Upper lobe of right lung (tissue), 1 donor: ENCODE measurements around the gene EHHADH. TPM values are rescaled to one million over a fixed set of nuclear protein-coding genes. Genes with fewer than 3 reads are reported as not detected.
"Not testable (repeated sequence)": the region's sequence is repeated elsewhere in the genome, so short reads cannot be mapped to it uniquely, and the experiment has no call there.

Experiments used
- ATAC-seq: fragments of 200-7000 bp; cut with Tn5 transposase; one replicate; pipeline ENCODE4 v1.9.1; 2020; ENCODE audit warnings: mild to moderate bottlenecking, moderate library complexity
- DNase-seq: peaks from one replicate; pipeline ENCODE4 v3.0.0-alpha.2; 2020
- H3K27ac ChIP-seq: fragments of 200-600 bp; one replicate; pipeline ENCODE4 v1.8.0; 2022
- H3K27me3 ChIP-seq: fragments of 200-600 bp; one replicate; pipeline ENCODE4 v1.8.0; 2022; ENCODE audit warnings: mild to moderate bottlenecking
- H3K36me3 ChIP-seq: fragments of 200-600 bp; one replicate; pipeline ENCODE4 v1.8.0; 2022
- H3K4me1 ChIP-seq: fragments of 200-600 bp; one replicate; pipeline ENCODE4 v1.8.0; 2022
- H3K4me3 ChIP-seq: fragments of 200-600 bp; one replicate; pipeline ENCODE4 v1.8.0; 2022; ENCODE audit warnings: mild to moderate bottlenecking
- H3K9me3 ChIP-seq: fragments of 200-600 bp; one replicate; pipeline ENCODE4 v1.8.0; 2022
- intact Hi-C: fragments of 100-400 bp; cut with DNase I; formaldehyde crosslinking; loops from one replicate; pipeline ENCODE4 v1.11.0; 2022
- long read RNA-seq: library from polyadenylated mRNA; unstranded; transcript quantifications from one replicate; pipeline ENCODE4 v2.0.0, GENCODE V29; 2021
- total RNA-seq: library from RNA; stranded (reverse); fragmentation: NEBNext Ultra II Directional; extraction: Animal tissue kit (Norgen Biotek cat#: 25700); gene quantifications from one replicate; pipeline ENCODE4 v1.2.1, GENCODE V29; 2021
- TF ChIP-seq, protein P1 (sequence below): fragments of 200-600 bp; IDR thresholded peaks from one replicate; pipeline ENCODE4 v1.8.0; 2022; ENCODE audit warnings: antibody characterized with exemption
- donor health status: DM: no; HTN: yes; CAD: no; lungs with severe emphysema.

Gene EHHADH
- total RNA-seq, result 12.0 TPM
- long read RNA-seq, transcript EHHADH-201 (7 exons, 3,850 nt), result major isoform, 7 of 9 reads
- long read RNA-seq, partial matches to known transcripts, result 1 of 9 reads
- long read RNA-seq, other reads (novel, unspliced or antisense), result 1 of 9 reads

DNA sequence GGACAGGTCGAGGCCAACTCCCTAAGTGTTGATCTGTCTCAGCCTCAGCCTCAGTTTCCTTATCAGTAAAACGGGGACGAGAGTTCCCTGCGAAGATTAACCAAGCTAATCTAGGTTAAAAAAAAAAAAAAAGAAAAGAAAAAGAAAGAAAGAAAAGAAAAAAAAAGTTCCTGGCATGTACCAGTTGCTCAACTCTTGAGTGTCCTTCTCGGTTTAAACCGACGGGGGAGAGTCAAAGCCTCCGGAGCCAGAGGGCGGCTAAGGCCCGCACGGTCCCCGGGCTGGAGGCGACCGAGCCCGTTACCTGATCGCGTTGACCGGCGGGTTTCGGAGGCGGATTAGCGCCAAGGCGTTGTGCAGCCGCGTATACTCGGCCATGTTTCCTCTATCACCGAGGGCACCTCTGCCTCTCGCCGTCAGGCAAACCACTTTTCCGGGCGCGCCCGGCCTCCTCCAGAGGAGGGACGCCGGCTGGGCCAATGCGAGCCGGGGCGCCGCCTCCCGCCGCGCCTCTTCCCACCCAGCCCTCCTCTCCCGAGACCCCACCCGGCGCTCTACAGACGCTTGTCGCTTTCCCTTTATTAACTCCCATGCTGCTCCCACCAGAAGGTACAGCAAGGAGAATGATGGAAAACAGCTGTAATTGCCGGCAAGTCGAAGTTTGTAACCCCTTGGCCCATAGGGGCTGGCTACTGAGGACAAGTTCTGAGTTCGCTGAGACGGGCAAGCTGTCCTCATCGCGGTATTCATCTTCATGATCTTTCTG, at the start of gene EHHADH:
Gene EHHADH (minus strand): TSS at position 405 of the 766 bp plus-strand sequence. CDS start 27 bp downstream, at position 378.
- ATAC-seq (peak; percentile 100), DNase-seq (peak; percentile 92)
- TF ChIP-seq, protein P1, sequence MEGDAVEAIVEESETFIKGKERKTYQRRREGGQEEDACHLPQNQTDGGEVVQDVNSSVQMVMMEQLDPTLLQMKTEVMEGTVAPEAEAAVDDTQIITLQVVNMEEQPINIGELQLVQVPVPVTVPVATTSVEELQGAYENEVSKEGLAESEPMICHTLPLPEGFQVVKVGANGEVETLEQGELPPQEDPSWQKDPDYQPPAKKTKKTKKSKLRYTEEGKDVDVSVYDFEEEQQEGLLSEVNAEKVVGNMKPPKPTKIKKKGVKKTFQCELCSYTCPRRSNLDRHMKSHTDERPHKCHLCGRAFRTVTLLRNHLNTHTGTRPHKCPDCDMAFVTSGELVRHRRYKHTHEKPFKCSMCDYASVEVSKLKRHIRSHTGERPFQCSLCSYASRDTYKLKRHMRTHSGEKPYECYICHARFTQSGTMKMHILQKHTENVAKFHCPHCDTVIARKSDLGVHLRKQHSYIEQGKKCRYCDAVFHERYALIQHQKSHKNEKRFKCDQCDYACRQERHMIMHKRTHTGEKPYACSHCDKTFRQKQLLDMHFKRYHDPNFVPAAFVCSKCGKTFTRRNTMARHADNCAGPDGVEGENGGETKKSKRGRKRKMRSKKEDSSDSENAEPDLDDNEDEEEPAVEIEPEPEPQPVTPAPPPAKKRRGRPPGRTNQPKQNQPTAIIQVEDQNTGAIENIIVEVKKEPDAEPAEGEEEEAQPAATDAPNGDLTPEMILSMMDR, result no peak
- H3K4me3 ChIP-seq, result peak within 1 kb of the TSS; percentile 68
- H3K9me3 ChIP-seq, result peaks cover 5% of the 10 kb centered on the region
- H3K4me1 ChIP-seq, result no peaks in the 10 kb centered on the region
- no peaks in the 10 kb centered on the region for H3K36me3 ChIP-seq
- H3K27me3 ChIP-seq, result no peaks in the 10 kb centered on the region
- peak within 1 kb of the TSS; percentile 81 for H3K27ac ChIP-seq
- intact Hi-C loops, result no loop called here

DNA sequence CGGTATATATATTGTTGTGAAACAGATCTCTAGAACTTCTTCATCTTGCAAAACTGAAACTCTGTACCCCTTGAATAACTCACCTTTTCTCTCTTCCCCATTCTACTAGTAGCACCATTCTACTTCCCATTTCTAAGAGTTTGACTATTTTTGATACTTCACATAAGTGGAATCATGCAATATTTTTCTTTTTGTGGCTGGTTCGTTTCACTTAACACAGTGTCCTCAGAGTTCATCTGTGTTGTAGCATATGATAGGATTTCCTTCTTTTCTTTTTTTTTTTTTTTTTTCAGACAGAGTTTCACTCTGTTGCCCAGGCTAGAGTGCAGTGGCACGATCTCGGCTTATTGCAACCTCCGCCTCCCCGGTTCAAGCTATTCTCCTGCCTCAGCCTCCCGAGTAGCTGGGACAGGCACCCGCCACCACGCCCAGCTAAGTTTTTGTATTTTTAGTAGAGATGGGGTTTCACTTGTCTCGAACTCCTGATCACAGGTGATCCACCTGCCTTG, 46.1 kb upstream of the EHHADH start:
- DNase-seq, H3K4me3 ChIP-seq, H3K9me3 ChIP-seq, H3K36me3 ChIP-seq, H3K27me3 ChIP-seq, H3K27ac ChIP-seq, H3K4me1 ChIP-seq, intact Hi-C loops: not testable (repeated sequence)
- ATAC-seq, result peak; percentile 25

DNA sequence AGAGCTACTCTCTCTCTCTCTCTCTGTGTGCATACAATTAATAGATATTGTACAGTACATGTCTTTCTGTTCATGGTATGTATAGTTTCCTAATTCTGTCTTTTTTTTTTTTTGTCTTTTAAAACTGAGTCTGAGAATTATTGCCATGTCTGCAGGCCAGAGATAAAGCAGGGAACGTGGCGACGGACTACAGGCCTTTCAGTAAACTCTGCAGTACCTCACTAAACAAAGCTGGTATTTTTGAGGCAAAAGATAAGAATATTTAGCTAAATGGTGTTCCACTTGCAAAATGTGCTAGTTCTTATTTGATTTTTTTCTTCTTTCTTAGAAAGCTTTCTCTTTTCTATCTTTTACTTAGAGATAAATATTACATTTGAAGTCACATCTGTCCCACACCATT, 44.0 kb upstream of the EHHADH start:
- H3K36me3 ChIP-seq, result no peaks in the 10 kb centered on the region
- no peak overlapping the region for H3K4me3 ChIP-seq
- H3K27ac ChIP-seq, result no peak overlapping the region
- intact Hi-C loops, result no loop called here
- H3K27me3 ChIP-seq, result no peaks in the 10 kb centered on the region
- no peaks in the 10 kb centered on the region for H3K4me1 ChIP-seq
- DNase-seq (no peak), ATAC-seq (no peak)
- no peaks in the 10 kb centered on the region for H3K9me3 ChIP-seq
- TF ChIP-seq, protein P1, result no peak

DNA sequence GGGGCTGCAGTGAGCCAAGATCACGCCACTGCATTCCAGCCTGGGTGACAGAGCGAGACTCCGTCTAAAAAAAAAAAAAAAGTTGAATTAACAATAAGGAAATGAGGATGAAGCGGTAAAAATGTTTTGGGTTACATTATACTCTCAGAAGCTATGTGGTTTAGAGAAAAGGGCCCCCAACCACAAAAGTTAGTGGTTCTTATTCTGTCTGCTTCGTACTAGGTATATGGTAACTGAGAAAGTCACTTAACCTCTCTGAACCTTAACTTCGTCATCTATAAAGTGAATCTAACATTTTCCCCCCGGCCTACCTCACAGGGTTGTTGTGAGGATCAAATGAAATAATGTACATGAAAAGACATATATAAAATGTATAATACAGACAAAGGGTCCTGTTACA, 38.4 kb upstream of the EHHADH start:
- Histone ChIP-seq H3K36me3 (peaks cover 8% of the 10 kb centered on the region), H3K9me3 (no peaks in the 10 kb centered on the region), H3K27ac (no peak overlapping the region), H3K27me3 (no peaks in the 10 kb centered on the region), H3K4me3 (no peak overlapping the region), H3K4me1 (no peaks in the 10 kb centered on the region)
- ATAC-seq, result no peak
- intact Hi-C loops, result no loop called here
- no peak for DNase-seq
- TF ChIP-seq, protein P1, result no peak

DNA sequence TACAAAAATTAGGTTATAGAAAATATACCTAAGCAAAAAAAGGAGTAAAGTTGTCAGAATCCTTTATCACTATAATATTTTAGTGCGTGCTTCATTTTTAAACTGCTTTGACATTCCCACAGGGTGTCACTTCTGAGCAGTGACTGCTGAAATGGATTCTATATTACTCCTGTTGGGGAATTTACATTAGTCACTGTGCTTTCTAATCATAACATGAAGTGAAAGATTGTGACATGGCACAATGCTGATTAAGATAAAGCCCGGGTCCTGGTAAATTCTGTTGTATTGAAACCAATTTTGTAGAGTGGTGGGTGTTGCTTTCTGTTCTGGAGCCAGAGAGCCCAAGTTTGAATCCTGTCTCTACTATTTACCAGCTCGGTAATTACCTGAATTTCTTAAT, 36.4 kb upstream of the EHHADH start:
- TF ChIP-seq, protein P1, result no peak
- DNase-seq (no peak), ATAC-seq (no peak)
- Histone ChIP-seq H3K27ac (no peak overlapping the region), H3K27me3 (no peaks in the 10 kb centered on the region), H3K4me1 (no peaks in the 10 kb centered on the region), H3K9me3 (no peaks in the 10 kb centered on the region), H3K4me3 (no peak overlapping the region), H3K36me3 (peaks cover 8% of the 10 kb centered on the region)
- intact Hi-C loops, result no loop called here

DNA sequence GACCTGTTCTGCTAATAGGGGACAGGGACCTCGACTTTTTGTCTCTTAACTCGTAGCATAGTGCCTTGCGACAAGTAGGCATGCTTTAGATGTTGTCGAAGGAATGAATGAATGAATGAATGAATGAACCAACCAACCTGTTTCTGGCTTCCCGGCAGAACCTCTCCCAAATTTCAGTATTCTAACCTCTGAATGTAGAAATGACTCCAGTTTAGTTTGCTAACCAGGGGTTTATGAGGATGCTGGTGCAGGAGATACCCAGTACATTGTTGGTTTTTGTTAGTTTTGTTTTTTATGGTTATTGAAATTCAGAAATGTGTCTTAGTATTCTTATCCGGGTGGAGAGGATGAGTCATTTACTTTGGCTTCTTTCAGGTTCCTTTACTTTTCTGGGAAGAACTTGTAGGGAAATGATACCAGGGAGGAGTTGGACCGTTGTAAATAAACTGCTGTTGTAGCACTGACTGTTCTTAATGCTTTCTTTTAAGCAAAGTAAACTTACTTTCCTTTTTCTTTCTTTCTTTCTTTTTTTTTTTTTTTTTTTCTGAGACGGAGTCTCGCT, 29.6 kb upstream of the EHHADH start:
- TF ChIP-seq, protein P1, result no peak
- no peaks in the 10 kb centered on the region for H3K36me3 ChIP-seq
- DNase-seq (no peak), ATAC-seq (no peak)
- no peak overlapping the region for H3K27ac ChIP-seq
- H3K9me3 ChIP-seq, result no peaks in the 10 kb centered on the region
- no peaks in the 10 kb centered on the region for H3K4me1 ChIP-seq
- intact Hi-C loops, result no loop called here
- peak overlapping the region; percentile 82 for H3K4me3 ChIP-seq
- no peaks in the 10 kb centered on the region for H3K27me3 ChIP-seq
